Eye (tissue), 1 donor: ENCODE data around the gene HDLBP.

Experiments used
- DNase-seq: peaks from one replicate; pipeline ENCODE4 v3.0.0-alpha.2; 2015

HDLBP gene

DNA sequence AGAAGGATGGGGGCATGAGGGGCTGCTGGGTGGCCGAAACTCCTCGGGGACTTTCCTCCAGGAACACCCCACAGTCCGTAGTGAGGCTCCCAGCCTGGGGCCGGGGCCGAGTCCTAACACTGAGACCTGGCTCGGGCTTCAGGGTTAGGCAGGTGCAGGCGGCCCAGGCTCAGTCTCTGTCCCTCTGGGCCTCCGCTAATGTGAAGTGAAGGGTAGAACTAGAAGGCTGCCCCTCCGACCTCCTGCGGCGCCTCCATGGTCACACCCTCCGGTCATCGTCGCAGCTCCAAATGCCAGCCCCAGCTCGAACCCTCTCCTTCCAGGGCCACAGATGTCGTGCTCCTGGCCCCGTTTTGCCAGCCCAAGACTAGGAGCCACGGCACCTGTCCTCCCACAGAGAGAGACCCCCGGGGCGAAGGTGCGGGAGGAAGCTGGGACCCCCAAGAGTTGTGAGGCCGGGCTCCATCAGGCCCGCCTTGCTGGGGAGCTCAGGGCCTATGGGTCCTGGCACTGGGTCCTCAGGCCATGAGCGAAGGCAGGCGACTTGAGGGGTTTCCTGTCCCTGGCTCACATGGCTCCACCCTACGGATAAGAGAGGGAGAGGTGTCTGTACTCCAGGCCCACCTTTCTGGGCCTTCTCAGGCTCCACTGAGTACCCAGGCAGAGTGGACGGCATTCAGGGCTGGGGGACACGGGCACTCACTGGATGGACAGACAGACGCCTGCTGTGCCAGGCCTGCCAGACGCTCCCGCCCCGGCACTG lies 126.2 kb downstream of the HDLBP start:
- no peak for DNase-seq

DNA sequence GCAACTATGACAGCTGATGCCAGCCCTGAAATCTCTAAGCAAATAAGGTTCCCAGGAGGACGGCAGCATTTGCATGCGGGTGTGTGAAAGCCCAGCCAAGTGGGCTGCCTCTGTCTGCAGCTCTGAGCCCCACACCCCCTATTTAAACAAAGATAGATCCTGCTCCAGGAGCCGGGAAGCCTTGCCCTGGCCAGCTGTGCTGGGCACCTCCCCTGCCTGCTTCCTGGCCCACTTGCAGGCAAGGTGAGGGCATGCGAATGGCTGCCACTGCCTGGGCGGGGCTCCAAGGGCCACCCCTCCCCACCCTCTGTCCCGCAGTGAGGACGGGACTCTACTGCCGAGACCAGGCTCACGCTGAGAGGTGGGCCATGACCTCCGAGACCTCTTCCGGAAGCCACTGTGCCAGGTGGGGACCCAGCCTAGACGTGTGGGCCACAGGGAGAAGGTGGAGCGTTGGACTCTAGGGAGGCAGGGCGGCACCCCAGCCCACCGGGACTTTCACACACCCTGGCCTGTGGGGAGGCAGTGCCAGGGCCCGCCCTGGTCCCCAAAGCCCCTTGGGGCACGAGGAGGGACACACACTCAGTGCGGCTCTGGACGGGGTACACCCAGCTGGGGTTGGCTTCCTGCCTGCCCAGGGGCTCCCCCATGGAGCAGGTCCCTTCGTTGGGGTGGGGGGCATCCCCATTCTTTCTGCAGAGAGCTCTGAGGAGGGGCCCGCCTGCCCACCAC lies 126.9 kb downstream of the HDLBP start, which contains the start of gene ANO7:
Gene ANO7 (plus strand): TSS at position 317 of the 732 bp plus-strand sequence. CDS start 1,387 bp downstream, outside the sequence.
- DNase-seq = peak; percentile 19

DNA sequence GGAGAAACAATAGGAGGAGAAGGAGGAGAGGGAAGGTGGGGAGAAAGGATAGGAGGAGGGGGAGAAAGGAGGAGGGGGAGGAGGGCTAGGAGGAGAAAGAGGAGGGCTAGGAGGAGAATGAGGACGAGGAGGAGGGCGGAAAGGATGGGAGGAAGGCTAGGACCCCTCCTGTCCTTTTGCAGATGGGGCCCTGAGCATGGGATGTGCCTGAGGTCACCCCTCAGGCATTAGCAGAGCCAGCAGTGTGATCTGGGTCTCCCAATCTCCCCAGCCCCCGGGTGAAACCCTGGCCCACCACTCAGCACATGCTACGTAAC lies 127.6 kb downstream of the HDLBP start:
- DNase-seq = no peak

DNA sequence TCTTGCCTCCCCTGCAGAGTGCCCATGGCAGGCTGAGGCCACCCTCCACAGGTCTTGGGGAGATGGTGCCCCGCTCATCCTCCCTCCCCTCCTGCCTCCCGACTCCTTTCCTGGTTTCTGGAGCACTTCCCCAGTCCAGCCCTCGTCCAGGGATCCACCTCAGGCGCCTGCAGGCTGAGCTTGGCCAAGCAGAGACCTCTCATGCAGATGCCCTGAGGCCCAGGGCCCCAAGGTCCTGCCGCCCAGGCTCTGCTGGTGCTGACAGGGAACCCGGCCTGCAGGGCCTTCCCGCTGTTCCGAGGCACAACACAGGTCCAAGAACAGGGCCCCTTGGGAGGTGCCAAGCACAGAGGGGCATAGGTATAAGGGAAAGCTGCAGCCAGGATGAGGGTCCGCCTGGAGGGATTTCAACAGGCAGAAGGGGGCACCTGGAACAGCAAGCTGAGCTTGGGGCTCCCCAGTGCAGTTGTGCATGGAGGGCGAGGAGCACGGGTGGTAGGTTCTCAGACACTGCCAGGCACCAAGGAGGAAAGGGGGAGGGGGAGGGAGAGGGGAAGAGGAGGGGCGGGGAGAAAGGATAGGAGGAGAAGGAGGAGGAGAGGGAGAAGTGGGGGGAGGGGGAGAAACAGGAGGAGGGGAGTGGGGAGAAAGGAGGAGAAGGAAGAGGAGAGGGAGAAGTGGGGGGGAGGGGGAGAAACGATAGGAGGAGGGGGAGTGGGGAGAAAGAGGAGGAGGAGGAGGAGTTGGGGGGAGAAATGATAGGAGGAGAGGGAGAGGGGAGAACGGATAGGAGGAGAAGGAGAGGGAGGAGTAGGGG lies 128.2 kb downstream of the HDLBP start:
- peak; percentile 56 for DNase-seq

DNA sequence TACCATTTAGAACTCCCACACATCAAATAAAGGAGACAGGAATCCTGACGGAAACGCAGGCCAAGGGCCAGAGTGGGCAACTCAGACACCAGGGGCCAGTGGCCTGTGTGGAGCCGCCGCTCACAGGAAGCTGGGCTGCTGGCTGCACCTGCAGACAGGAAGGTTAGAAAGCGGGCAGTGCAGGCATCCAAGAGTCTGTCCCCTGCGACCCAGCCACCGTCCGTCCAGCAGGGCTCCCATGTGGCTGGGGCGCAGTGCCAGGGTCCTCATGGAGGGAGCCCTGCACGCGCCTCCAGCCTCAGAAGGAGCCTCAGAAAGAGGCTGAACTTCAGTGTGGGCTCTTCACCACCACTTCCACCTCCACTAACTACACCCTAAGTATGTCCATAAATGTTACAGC lies 129.5 kb downstream of the HDLBP start:
- no peak for DNase-seq

DNA sequence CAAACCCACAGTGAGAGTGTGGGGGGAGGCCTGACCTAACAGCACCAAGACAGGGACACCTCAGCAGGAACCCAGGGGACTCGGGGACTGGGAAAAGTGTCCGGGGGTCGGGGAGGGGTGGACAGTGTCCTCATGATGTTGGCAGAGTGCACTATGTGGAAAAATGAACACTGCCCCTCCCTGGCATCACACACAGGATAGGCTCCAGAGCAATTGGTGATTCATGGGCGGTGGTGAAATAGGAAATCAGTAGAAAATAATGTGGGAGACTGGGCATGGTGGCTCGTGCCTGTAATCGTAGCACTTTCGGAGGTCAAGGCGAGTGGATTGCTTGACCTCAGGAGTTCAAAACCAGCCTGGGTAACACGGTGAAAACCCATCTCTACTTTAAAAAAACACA lies 130.6 kb downstream of the HDLBP start:
- DNase-seq = no peak

DNA sequence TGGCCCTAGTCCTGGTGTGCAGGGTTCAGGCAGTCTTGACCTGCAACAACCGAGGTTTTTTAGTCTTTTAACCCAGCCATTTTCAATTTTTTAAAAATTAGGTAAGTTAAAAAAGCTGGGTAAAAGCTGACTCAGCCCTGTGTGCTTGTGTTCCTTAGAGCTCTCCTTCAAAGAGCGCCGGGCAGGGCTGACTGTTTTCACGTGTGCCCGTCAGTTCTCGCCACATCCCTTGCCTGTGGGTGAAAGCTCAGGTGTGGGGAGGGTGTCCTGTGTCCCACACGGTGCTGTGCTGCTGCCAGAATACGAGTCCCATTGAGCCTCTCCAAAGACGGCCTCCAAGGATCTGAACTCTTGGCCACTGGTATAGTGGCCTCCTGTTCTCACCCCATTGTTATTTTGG lies 132.3 kb downstream of the HDLBP start:
- no peak for DNase-seq

DNA sequence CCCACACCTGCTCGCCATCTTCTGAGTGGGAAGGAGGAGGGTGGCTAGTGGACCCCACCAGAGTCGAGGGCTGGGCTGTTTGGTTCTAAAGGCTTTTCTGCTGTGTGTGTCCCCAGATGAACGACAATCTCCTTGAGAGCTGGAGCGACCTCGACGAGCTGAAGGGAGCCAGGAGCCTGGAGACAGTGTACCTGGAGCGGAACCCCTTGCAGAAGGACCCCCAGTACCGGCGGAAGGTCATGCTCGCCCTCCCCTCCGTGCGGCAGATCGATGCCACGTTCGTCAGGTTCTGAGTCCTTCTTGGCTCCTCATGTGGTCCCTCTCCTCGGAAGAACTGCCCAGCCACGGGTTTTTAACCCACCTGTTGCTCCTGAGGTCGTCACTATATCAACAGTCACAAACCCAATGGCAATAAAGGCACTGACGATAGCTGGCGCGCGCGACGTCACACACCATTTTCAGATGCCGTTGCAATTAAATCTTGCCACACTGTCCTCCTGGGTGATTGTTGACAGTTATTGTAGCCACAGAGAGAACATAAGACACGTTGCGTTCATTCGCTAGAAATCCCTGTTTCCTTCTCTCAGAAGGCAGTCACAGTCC lies 132.8 kb downstream of the HDLBP start:
- no peak for DNase-seq

DNA sequence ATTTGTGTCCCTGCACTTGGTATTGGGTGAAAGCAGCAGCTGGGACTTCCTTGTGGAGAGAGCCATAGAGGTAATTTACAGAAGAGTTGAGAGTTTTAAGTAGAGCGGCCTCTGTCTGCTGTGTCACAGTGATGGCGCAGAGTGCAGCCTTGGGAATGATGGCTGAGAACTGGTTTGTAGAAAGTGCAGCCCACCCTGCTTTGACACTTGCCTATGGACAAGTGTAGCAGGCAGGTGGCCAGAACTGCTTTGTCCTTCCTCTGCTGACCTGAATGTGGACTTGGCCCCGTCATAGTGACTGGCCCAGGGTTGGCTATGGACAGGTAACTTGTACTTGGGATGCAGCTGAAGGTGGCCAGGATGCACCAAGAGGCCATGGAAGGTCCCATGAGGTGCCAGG lies 133.3 kb downstream of the HDLBP start:
- no peak for DNase-seq

DNA sequence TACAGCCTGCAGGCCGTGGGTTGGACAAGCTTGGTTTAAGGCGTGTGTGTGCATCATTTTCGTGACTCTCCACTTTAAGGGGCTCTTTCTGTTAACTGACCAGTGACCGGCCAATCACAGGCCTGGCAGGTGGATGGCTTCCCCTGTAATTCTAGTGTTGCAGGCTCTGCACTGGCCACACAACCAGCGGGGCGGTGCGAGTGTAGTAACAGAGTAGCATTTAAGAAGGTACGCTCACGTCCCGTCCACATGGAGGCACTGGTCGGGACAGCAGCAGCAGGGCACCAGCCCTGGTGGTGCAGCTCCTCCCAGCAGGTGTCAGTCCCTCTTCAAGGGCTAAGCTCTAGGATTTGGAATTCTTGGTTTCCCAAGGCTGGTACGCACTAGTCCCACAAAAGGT lies 135.0 kb downstream of the HDLBP start:
- no peak for DNase-seq

DNA sequence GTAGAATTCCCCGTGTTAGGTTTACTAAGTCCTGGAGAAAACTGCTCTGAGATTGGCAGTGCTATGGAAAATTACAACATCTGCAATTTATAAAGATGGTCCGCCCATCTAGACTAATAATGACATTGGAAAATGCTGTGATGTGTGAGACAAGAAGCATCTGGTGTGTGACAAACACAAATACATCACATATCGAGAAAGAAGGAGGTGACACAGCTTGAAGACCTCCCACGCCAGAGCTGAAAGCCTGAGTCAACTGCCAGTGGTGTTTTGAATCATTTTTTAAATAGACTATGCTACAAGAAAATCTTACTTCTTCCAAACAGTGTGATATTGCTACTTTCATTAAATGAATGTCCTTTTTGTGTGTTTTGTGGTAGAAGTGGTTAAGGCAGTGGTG lies 135.6 kb downstream of the HDLBP start:
- DNase-seq = no peak

DNA sequence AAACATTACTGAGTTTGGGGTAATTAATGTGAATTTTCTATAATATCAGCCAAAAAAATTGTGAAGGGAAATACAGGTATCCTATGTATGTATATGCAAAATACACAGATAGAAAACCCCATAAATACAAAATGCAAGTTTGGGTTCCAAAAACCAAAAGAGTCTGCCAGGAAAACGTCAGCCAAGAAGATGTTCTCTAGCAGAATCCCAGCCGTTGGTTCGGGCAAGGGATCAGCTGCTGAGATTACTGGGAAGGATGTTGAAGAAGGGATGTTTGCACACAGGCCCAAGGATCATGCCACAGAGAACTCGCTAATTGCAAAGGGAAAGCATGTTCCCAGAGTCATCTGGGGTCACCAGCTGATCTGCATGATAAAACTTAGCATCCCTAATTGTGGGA lies 136.5 kb downstream of the HDLBP start:
- no peak for DNase-seq

DNA sequence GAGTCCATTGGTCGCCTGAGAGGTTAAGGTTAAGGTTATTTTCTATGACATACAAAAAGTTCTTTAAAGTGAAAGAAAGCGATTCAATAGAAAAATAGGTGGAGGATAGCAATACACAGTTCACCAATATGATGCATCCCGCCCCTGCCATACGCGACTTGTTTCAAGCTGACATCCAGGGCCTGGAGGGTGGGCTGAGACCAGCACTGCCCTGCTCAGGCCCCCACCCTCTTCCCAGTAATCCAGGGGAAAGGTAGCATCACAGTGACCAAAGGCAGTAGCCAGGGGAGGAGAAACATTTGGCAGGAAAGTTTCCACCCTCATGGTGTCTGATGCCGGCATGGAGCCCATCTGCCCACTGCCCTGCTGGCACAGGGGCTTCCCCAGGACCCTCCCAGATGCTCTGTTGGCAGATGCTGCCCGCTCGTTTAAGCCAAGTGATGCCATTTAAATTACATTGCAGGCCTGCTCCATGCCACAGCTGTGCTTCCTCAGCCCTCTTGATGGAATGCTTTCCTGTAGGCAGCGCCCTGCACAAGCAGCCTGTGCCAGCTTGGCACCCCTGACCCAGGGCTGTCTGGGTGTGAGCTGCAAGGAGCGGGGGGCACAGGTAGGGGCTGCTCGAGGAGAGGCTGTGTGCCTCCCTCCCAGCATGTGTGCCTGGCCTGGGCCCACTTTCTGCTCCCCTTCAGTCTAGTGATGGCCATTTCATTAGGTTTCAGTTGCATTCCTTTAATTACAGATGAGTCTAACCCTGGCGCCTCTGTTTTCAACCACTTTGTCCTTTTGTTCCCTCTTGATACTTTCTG lies 137.7 kb downstream of the HDLBP start:
- DNase-seq = no peak
